Thymus (tissue), 11 donors: ENCODE results near the gene EIF3M. TPM values are rescaled to one million over a fixed set of nuclear protein-coding genes. Genes with fewer than 3 reads are reported as not detected.

Experiments used
- DNase-seq, 9 donors: peaks; one replicate each; pipeline ENCODE4 v3.0.0-alpha.2; 2013; ENCODE audit warnings: low spot score in 9 of 9, low read depth in 6 of 9, missing footprints in 1 of 9
- H3K27ac ChIP-seq, 2 donors: one replicate each; pipeline ENCODE4 v1.5.1; 2013; ENCODE audit warnings: control low read depth in 1 of 2, low read depth in 1 of 2, low read length in 1 of 2, mild to moderate bottlenecking in 1 of 2, moderate library complexity in 1 of 2
- H3K27me3 ChIP-seq, 2 donors: one replicate each; pipeline ENCODE4 v1.5.1; 2013; ENCODE audit warnings: low read length in 1 of 2; ENCODE audit not compliant: control insufficient read depth in 2 of 2, insufficient read depth in 1 of 2
- H3K36me3 ChIP-seq, 2 donors: one replicate each; pipeline ENCODE4 v1.5.1; 2013; ENCODE audit warnings: low read length in 1 of 2, mild to moderate bottlenecking in 1 of 2, moderate library complexity in 1 of 2; ENCODE audit not compliant: control insufficient read depth in 2 of 2, insufficient read depth in 2 of 2
- H3K4me1 ChIP-seq, 2 donors: one replicate each; pipeline ENCODE4 v1.5.1; 2013; ENCODE audit warnings: low read length in 2 of 2; ENCODE audit not compliant: control insufficient read depth in 2 of 2, insufficient read depth in 2 of 2
- H3K4me3 ChIP-seq, 2 donors: one replicate each; pipeline ENCODE4 v1.5.1; 2013; ENCODE audit warnings: low read length in 2 of 2, control low read depth in 1 of 2, mild to moderate bottlenecking in 1 of 2
- H3K9me3 ChIP-seq, 2 donors: one replicate each; pipeline ENCODE4 v1.5.1; 2013; ENCODE audit warnings: low read length in 1 of 2, mild to moderate bottlenecking in 1 of 2; ENCODE audit not compliant: control insufficient read depth in 2 of 2, insufficient read depth in 1 of 2
- WGBS: extraction: QIAGEN DNeasy Blood & Tissue Kit; methylation state at CpG from one replicate; pipeline ENCODE4 v1.1.7; 2013; 5-methylcytosine and 5-hydroxymethylcytosine counted together
- polyA plus RNA-seq: library from polyadenylated mRNA; stranded (reverse); fragments of 200-250 nt; gene quantifications from one replicate; pipeline ENCODE4 v1.2.3, GENCODE V29; 2013
- total RNA-seq: library from RNA; stranded (reverse); fragments of 120-200 nt; gene quantifications from one replicate; pipeline ENCODE4 v1.2.4, GENCODE V29; 2013
- donor health status: healthy.

Gene EIF3M
- total and polyA plus RNA-seq, 2 donors = 432 to 481 TPM

DNA sequence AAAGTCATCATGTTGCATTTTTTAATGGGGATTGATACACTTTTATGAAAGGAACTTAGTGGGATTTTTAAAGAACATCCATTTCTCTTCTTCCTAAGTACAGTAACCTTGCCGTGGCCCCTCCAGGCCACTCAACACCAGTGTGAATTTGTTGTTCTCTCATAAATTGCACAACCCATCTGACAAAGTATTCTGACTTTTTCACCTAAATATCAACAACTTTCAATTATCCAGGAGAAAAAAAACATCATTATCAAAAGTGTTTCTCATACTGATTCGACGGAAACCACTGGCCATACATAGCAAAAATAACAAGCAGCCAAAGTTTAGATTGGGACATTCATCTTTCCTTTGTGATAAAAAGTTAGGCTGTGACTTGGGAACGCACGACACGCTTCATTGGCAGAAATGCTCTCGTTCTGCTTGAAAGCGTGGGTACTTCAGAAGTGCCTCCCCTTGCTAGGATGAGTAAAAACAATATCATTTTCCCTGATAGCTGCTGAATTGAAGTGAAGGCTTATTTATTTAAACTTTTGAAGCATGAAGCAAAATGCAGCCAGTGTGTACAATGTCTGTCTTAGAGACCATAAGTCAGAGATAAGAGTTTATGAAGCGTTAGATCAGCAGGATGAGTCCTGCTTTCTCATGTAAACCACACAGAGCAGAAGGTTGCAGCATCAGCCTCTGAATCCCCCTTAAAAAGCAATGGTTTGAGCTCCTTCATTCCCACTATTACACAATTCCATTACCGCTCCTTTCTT, 20.6 kb upstream of the EIF3M start:
- no peaks in the 10 kb centered on the region for H3K36me3 ChIP-seq
- 94% methylated on average over 10 of the region's 10 CpGs for WGBS
- DNase-seq = no peak
- no peak overlapping the region for H3K27ac ChIP-seq
- H3K9me3 ChIP-seq = no peaks in the 10 kb centered on the region
- H3K4me3 ChIP-seq = no peak overlapping the region
- no peaks in the 10 kb centered on the region for H3K4me1 ChIP-seq
- no peaks in the 10 kb centered on the region for H3K27me3 ChIP-seq

DNA sequence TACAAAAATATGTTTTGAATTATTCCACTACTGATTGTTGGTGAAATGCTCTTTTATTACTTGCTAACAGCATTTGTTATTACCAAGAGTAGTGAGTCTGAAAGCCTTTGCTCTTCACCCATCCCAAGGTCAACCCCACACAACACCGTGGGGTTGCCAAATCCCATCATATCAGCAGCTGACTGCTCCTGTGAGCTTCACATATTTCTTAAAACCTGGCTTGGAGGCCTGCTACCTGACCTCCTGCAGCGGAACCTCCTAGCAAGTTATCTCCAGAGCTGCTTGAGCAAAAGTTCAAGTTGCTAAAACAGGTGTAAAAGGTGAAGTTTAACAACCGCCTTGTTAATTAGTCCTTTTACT, 20.1 kb upstream of the EIF3M start:
- H3K36me3 ChIP-seq = no peaks in the 10 kb centered on the region
- H3K27me3 ChIP-seq = no peaks in the 10 kb centered on the region
- 92% methylated on average over 3 of the region's 3 CpGs for WGBS
- H3K27ac ChIP-seq = no peak overlapping the region
- DNase-seq = no peak
- H3K9me3 ChIP-seq = no peaks in the 10 kb centered on the region
- H3K4me1 ChIP-seq = no peaks in the 10 kb centered on the region
- no peak overlapping the region for H3K4me3 ChIP-seq

DNA sequence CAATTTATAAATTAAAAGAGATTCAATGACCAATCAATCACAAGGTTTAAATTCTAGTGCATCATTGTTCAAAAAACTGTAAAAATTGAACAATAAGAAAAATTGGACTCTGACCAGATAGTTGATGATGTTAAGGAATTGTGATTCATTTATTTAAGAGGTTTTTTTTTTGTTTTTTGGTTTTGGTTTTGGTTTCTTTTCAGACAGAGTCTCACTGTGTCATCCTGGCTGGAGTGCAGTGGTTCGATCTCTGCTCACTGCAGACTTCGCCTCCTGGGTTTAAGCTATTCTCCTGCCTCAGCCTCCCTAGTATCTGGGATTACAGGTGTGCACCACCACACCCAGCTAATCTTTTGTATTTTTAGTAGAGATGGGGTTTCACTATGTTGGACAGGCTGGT, 17.1 kb upstream of the EIF3M start:
- no peaks in the 10 kb centered on the region for H3K9me3 ChIP-seq
- H3K27ac ChIP-seq = no peak overlapping the region
- no peak for DNase-seq
- H3K27me3 ChIP-seq = no peaks in the 10 kb centered on the region
- 95% methylated on average over 2 of the region's 2 CpGs for WGBS
- no peak overlapping the region for H3K4me3 ChIP-seq
- peaks cover 0 to 6% of the 10 kb centered on the region in 2 donors for H3K4me1 ChIP-seq
- H3K36me3 ChIP-seq = no peaks in the 10 kb centered on the region

DNA sequence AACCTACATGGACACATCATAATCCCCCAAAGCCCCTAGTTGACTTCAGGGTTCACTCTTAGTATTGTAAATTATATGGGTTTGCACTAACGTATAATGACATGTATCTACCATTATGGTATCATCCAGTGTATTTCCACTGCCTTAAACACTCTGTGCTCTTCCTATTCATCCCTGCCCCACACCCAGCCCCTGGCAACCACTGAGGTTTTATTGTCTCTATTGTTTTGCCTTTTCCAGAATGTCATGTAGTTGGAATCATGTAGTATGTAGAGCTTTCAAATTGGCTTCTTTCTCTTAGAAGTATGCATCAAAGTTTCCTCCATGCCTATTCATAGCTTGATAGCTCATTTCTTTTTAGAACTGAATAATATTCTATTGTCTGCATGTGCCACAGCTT, 16.5 kb upstream of the EIF3M start:
- H3K27ac ChIP-seq = no peak overlapping the region
- H3K4me1 ChIP-seq = peaks cover 0 to 10% of the 10 kb centered on the region in 2 donors
- no peaks in the 10 kb centered on the region for H3K9me3 ChIP-seq
- no peaks in the 10 kb centered on the region for H3K36me3 ChIP-seq
- no peak for DNase-seq
- H3K27me3 ChIP-seq = no peaks in the 10 kb centered on the region
- 98% methylated on average over 1 of the region's 1 CpG for WGBS
- H3K4me3 ChIP-seq = no peak overlapping the region

DNA sequence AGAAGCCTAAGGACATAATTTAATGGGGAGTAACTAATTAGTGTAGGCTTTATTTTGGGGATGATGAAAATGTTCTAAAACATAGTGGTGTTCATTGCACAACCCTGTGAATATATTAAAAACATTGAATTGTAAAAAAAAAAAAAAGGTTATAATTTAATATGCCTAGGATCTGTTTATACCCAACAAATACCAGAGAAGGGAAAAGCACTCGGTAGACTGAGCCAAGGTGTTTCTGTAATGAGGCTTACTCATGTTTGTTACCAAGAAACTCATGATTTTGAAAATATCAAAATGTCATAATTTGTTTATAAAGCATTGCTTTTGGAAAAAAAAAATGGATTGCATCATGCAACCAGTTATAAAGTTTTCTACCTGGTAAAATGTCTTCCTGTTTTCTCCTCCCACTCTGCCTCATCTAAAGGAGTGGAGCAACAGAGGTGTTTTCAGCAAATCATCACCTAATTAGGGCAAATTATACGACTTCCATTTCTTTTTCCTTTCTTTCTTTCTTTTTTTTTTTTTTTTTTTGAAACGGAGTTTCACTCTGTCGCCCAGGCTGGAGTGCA, 14.2 kb upstream of the EIF3M start:
- Histone ChIP-seq H3K4me1 (peaks cover 0 to 10% of the 10 kb centered on the region in 2 donors), H3K27me3 (no peaks in the 10 kb centered on the region), H3K36me3 (no peaks in the 10 kb centered on the region), H3K9me3 (no peaks in the 10 kb centered on the region), H3K27ac (no peak overlapping the region), H3K4me3 (no peak overlapping the region)
- WGBS = 79% methylated on average over 4 of the region's 4 CpGs
- DNase-seq = no peak

DNA sequence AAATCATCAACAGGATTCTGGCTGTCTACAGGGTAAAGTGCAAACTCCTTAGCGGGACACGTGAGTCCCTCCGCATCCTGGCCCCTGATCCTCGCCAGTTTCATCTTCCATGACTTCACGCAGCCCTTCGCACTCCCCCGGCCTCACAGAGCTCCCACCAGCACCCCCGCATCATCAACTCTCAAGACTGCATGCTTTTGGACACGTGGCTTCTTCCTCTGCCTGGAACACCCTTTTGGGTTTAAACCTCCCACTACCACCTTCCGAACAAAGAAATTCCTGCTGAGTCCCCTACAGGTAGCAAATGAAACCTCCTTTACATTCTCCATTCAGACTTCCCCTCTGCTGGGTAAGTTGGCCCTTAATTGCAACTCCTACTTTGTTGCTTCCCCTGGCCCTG, 12.6 kb upstream of the EIF3M start:
- Histone ChIP-seq H3K36me3 (no peaks in the 10 kb centered on the region), H3K27ac (no peak overlapping the region)

DNA sequence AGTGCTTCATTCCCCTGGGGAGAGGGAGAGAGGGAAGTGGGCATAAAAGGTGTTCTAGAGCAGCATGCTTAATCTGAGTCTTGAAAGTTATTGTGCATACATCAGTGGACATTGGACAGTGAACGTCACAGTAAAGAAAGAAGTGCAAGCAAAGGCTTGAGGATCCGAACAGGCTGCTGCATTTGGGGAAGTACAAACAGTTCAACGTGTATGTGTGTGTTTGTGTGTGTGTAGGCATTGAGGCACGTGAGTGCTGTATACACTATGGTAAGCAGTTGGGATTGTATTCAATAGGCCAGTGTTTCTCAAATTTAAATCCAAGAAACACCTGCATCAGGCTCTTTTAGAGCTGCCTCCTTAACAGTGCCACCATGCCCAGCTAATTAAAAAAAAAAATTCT, 10.4 kb upstream of the EIF3M start:
- H3K4me1 ChIP-seq = peaks cover 0 to 10% of the 10 kb centered on the region in 2 donors
- no peaks in the 10 kb centered on the region for H3K36me3 ChIP-seq
- H3K9me3 ChIP-seq = no peaks in the 10 kb centered on the region
- H3K4me3 ChIP-seq = no peak overlapping the region
- H3K27ac ChIP-seq = no peak overlapping the region
- no peak for DNase-seq
- WGBS = 87% methylated on average over 4 of the region's 4 CpGs
- no peaks in the 10 kb centered on the region for H3K27me3 ChIP-seq

More for the DNA sequence above, 12.6 kb upstream of the EIF3M start:
- peaks cover 0 to 10% of the 10 kb centered on the region in 2 donors for H3K4me1 ChIP-seq
- H3K27me3 ChIP-seq = no peaks in the 10 kb centered on the region
- WGBS = 85% methylated on average over 10 of the region's 10 CpGs
- DNase-seq = no peak
- no peak overlapping the region for H3K4me3 ChIP-seq
- no peaks in the 10 kb centered on the region for H3K9me3 ChIP-seq

DNA sequence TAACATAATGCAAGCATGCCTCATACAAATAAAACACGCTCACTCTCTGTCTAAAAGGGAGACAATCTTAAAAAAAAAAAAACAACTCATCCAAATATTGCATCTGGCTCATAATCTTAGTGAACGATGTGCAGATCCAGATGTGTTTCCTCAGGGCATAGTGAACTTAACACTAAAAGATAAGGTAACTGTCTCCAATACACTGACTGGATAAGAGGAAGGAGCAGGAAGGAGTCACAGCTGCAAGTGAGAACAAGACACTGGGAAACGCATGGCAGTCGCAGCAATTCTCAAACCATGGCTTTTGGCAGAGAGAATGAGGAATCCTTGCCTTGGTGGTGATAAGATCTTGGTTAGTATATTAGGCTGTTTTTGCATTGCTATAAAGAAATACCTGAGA, 9.2 kb upstream of the EIF3M start:
- WGBS = 97% methylated on average over 4 of the region's 4 CpGs
- Histone ChIP-seq H3K27me3 (no peaks in the 10 kb centered on the region), H3K27ac (no peak overlapping the region), H3K9me3 (no peaks in the 10 kb centered on the region), H3K36me3 (no peaks in the 10 kb centered on the region), H3K4me1 (peaks cover 0 to 10% of the 10 kb centered on the region in 2 donors), H3K4me3 (no peak overlapping the region)
- DNase-seq = no peak

DNA sequence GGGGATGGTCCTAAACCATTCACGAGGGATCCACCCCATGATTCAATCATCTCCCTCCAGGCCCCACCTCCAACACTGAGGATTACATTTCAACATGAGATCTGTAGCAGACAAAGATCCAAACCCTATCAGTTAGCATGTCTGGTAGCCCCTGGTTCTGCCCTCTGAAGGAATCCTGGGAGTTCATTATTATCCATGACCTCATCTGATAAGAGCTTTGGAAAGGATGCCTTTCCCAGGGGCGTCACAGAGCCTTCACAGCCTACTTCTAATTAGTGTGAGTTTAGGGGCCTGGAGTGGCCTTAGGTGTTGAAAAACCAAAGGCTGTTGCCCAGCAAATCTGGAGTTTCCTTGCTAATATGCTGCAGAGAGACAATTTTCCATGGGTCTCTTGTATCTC, 8.6 kb upstream of the EIF3M start:
- no peaks in the 10 kb centered on the region for H3K27me3 ChIP-seq

More for the DNA sequence above, 8.6 kb upstream of the EIF3M start:
- no peaks in the 10 kb centered on the region for H3K36me3 ChIP-seq
- H3K4me1 ChIP-seq = peaks cover 0 to 10% of the 10 kb centered on the region in 2 donors
- 96% methylated on average over 2 of the region's 2 CpGs for WGBS
- no peak for DNase-seq
- no peak overlapping the region for H3K27ac ChIP-seq
- no peaks in the 10 kb centered on the region for H3K9me3 ChIP-seq
- no peak overlapping the region for H3K4me3 ChIP-seq
